Cerebellar cortex (tissue), 1 donor: ENCODE measurements around the gene NACC2.
A peak's percentile ranks its signal among the peaks of the same experiment; 100 is the strongest.

Experiments used
- DNase-seq: peaks from one replicate; pipeline ENCODE4 v3.0.0-alpha.2; 2015; ENCODE audit warnings: low spot score

NACC2 gene

DNA sequence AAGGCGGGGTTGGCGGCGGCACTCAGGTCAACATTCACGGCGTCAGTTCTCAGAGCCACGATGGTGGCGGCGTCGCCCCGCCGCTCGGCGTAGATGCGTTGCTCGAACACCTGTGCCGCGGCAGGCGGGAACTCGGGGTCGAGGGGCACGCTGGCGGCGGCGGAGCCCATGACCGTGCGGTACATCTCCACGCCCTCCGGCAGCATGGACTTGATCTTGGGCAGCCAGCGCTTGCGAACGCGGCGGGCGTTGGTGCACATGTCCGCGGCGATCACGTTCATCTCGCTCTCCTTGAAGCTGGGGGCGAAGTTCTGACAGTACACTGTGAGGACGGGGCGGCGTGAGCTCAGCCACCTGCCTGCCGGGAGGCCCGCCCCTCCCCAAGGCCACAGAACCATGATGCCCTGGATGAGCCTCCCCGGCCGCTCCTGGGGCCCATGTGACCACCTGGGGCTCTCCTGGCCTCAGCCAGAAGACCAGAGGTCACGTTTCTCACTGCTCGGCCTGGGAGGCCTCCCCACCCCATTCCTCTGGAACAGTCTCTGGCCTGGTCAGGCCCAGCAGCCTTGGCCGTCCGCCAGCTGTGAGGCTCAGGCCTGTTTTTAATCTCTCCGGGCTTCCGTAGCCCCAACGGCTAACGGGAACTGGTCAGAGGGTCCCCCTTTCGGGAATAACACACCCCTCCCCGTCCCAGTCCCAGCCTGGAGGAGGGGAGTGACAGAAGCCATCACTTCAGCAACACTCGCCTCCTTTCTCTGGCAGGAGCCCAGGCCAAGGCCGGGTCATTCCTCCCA lies 83.2 kb downstream of the NACC2 start:
- no peak for DNase-seq

DNA sequence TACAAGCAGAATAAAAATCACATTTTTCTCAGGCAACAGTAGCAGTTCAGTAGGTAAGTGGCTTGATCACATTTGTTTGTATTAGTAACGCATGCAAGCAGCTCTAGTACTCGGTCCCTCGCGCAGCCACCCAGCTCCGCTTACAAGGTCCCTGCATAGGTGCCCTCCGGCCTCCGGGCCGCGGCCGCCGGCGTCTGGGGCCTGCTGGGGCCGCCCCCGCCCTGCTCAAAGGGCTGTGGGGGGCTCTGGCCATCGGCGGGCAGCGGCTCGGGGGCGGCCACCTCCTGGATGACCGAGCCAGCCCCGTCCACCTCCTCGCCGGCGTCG lies 83.8 kb downstream of the NACC2 start:
- no peak for DNase-seq

DNA sequence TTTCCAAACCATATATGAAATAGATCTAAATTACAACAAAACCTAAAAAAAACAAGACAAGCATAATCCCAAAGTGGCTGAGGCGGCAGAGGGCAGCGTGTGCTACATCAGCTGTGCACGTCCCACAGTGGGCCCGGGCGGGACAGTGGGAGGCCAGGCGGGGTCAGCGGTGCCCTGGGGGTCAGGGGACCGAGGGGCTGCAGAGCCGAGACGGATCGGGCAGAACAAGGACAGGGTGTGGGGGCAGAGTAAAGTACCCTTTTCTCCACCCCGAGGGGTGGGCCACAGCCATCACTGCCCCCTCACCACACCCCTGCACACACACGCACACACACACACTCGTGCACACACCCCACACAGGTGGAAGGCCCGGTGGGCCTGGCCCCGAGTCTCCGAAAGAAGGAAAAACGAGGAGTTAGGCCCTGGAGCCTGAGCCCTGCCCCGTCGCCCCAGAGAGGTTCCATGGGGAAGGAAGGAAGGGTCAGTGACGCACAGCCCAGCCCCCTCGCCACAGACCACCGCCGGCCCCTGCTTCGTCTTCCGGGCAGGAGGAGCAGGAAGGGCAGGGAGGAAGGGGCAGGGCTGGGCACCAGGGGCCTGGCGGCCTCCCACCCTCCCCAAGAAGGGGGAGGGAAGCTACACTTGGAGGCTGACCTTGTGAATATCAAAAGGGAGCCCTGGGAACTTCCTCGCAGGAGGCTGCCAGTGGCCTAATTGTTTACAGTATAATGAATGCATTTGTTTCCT lies 84.3 kb downstream of the NACC2 start:
- no peak for DNase-seq

DNA sequence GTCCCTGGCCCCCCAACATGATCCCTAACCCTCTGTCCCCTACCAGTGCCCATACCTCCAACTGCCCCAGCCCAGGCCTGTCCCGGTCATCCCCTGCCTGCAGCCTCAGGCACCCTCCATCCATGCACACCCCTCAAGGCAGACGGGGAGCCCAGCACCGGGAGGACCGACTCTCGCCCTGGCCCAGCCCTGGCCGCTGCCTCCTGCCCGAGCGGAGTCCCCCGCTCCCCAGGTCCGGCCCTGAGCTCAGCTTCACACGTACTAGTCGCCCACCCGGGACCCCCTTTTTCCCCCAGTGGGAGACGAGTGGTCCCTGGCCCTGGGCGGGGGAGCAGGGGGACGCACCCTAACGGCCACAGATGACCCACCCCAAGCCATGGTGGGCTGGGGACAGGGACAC lies 84.9 kb downstream of the NACC2 start:
- no peak for DNase-seq

DNA sequence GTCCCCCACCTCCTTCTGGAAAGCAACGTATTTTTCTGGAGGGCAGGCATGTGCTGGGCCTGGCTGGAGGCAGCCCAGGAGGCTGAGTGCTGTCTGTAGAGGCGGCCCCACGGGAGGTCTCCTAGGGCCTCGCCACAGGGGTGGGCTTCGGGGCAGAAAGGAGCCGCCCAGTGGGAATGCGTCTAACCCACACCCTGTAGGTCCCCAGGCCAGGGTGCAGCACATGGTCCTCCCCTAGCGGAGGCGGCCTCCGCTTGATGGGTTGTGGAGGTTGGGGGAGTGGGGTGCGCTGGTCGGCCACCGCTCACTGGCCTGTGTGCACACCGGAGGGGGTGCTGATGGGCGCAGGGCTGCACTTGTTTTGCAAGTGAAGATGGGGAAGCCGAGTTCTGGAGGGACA lies 85.6 kb downstream of the NACC2 start:
- DNase-seq = no peak

DNA sequence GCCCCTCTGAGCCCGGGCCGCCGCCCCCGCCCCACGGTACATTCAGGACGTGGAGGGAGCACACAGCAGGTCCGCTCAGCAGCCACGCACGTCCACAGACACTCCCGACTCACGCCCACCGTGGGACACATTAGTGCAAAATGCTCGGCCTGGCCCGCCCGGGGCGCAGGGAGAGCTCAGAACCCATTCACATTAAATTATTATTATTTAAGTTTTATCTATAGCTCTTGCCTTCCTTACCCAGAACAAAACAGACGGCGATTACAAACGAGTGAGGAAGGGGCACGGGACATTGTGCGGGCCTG lies 86.4 kb downstream of the NACC2 start:
- DNase-seq = no peak

DNA sequence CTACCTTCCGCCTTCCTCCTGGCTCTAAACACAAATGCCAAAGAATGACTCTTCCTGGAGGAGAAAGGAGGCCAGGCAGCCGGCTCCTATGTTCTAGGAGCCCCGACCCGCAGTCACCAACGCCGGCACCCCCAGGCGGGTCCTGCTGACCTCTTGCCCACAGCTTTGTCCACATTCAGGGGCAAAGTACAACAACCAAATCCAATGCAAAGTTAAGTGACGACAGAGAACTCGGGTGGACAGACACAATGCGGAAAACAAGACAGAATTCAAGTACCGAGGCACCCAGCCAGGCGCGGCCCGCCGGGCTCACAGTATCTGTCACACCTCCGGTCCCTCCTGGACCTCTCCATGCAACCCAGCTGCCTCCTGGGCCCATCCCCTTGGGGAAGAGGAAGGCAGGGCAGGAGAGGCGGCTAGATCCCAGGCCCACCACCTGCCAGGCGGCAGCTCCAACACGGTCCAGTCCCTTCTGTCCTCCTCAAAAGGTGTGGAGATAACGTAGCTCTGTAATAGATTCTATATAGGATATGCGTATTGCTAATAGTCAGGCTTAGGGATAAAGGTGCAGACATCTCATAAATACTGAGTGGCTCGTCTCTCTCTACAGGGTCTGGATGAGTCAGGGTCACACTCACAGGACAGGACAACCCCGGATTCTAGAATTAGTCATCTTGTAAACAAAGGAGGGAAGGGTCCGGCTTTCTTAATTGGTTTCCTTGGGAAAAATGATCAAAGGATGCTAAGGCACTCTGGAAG lies 87.0 kb downstream of the NACC2 start:
- no peak for DNase-seq

DNA sequence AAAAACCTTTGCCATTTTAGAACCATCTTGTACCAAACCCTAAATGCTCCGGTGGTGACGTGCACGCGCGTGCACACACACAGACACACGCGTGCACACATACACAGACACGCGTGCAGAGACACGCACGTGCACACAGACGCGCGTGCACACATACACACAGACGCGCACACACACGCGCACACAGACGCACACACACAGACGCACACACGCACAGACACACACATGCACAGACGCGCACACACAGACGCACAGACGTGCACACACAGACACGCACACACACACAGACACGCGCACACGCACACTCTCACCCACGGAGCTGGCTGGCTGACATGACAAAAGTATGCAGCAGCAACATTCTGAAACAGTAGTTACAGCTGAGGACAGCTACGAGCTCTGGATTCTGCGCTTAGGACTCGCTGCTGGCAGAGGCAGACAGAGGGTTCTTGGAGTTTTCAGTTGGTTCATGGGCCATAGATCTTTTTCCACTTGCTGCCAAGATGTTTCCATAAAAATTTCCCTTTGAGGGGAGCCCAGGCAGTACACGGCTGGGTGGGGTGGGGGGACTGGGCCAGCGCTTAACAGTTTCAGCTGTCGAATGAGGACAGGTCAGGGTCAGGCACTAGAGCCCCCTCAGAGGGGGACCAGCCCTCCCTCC lies 87.7 kb downstream of the NACC2 start:
- DNase-seq = no peak

DNA sequence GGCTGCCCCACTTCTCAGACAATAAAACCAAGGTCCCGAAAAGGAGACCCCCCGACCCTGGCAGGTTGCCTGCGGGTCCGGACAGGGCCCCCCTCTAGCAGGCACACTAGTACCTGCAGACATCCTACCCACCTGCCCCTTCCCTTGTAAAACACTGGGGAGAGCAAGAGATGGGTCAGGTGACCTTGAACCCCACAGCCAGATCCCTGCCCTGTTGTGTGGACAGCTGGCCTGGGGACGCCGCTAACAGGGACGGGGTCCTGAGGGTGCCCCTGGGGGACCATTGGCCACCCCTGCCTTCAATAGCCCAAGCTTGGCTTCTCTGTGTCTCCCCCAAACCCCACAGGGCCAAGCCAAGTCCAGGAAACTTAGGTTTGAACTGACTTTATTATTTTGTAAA lies 88.9 kb downstream of the NACC2 start:
- no peak for DNase-seq

DNA sequence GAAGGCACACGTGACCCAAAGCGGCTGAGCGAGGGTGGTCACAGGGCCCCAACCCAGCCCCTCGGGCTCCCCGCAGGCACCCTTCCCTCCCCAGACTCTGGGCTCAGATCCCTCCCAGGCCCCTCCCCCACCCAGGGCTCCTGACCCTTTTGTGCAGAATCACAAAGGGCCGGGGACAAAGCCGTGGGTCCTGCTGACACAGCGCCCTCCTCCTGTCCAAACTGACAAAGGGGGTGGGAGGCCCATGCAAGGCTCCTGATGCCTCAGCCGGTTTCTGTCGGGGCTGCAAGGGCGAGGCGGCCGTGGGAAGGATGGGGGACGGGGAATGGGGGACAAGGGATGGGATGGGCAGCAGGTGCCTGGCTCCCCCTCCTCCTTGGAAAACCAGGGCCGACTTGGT lies 90.4 kb downstream of the NACC2 start:
- DNase-seq = no peak

DNA sequence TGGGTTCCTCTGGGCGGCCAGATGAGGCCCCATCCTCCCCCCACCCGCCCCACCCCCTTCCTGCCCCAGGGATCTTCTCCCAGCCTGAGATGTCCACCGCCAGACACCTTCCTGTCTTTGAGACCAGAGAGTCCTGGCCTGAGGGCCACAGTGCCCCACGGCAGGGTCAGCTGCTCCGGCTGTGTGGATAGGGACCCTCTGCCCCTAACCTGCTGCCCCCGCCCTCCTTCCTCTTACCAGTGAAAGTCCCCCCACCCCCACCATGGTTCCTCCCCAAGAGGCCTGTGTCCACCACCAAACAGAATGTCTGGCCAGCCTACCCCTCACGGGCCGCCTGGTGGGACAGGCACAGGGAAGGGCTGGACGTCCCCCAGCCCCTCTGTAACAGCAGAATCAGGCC lies 90.9 kb downstream of the NACC2 start:
- DNase-seq = no peak

DNA sequence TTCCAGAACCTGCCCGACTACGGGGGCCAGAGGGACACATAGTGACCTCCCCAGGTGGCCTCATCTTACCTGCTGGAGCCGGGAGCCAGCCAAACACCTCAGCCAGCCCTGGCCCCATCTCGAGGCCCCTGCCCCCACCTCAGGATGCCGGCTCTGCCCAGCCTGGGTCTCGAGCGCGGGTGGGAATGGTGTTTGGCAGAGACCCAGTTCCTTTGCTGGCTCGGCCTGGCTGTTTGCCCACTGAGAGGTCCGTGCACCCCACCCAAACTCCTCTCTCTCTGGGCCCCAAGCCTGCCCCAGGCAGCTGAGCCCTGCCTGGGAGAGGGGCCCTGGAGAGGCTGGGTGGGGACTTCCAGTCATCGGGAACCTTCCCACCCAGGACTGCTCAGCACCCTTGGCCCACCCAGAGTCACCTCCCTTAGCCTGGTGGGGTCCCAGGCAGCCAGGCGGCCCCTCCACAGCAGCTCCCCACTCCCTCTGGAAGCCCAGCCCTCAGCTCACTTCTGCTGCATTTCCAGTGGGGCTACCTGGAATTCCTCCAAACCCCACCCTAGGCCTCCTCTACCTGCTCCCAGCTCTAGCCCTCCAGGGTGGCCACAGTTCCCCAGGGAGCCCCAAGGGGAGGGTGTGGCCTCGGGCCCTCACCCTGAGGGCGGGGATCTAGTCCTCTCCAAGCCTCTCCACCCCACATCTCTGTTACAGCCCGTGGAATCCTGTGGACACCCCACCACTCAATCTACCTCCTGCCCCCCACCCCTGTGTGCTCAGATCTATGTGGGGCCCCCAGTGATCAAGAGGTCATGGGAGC lies 91.5 kb downstream of the NACC2 start:
- DNase-seq = no peak

DNA sequence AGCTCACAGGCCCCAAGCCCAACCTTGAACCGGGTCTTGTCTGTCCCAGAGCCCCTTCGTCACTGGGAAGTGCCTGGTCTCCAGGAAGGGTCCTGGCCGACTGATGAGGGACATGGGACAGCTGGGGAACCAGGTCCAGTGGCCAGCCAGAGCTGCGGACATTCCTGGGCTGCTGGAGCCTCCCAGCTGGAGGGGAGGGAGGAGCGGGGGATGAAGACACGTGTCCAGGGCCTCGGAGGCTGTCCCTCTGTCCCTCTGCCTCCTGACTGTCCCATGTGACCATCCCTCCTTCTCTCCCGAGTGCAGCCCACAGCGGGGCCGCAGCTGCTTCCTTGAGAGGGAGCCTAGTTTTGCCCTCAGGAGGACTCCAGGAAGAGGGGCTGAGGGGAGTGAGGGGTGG lies 92.2 kb downstream of the NACC2 start:
- DNase-seq = no peak

DNA sequence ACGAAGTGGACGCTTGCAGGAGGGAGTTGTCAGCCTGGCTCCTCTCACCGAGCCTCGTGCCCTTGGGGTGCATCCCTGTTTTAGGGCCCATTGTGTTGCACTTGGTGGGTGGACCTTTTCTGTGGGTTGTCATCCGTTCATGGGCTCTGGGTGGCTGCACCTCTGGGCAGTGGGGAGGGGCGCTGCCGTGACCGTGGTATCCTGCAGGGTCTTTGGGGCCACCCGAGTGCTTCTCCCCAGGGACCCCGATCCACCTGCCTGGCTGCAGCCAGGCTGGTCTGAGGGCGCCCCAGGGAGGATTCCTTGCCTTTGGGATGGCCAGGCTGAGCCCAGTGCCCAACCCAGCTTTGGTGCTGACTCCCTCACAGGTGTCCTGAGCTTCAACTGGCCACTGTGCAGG lies 92.9 kb downstream of the NACC2 start:
- DNase-seq = no peak

DNA sequence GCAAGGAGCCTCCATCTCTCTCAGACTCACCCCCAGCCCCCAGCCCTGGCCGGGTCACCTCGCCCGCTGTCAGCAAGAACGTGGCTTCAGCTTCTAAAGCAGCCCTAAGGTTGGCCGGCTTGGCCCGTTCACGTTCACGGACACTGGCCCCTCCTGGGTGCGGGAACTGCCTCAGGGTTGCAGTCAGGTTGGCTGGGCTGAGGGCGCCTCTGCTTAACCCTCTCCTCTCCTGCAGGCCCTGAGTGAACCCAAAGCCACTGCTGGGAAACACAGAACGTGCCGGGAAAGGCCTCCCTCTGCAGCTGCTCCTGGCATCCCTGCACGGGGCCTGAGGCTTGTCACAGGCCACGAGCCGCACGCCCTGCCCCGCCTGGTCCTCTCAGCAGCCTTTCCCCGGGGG lies 93.9 kb downstream of the NACC2 start:
- no peak for DNase-seq

DNA sequence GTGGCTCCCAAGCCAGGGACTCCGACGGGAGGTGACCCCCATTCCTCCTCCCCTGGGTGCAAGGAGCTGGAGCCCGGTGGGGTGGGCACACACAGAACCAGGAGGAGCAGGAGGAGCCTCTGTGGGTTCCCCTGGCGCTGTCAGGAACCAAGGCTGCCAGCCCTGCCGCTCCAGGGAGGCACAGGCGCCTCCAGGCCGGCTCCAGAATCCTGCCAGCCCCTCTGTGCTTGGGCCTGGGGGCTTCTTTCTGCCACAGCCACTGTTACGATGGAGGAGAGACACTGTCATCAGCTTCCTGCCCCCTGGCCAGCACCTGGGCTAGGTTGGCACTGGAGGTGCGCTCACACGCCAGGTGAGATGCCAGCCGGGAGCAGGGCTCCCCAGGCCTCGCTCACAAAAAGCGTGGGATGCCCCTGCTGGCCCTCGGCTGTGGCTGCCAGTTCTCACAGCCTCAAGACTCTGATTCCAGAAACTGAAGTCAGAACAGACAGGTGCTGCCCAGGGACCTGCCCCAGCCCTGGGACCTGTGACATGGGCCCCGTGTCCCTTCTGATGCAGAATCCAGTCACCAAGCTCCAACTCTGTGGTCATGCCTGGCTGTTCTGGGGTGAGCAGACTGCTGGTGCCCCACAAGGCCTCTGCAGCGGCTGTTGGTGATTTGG lies 96.5 kb downstream of the NACC2 start:
- peak; percentile 45 for DNase-seq

DNA sequence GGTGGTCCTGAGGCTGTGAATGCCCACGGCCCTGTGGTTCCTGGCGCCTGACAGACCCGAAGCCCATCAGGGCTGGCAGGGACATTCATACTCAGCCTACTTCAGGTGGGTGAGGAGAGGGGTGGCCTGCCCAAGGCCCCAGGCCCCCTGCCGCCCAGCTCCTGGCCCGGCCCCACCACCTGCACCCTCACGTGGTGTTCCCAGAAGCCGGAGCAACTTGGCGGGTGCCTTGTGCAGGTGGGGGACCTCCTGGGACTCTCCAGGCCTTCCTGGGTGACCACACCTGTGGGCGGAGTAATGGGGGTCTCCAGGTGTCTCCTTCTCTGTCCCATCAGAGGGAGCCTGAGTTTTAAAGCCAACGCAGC lies 97.1 kb downstream of the NACC2 start:
- no peak for DNase-seq

DNA sequence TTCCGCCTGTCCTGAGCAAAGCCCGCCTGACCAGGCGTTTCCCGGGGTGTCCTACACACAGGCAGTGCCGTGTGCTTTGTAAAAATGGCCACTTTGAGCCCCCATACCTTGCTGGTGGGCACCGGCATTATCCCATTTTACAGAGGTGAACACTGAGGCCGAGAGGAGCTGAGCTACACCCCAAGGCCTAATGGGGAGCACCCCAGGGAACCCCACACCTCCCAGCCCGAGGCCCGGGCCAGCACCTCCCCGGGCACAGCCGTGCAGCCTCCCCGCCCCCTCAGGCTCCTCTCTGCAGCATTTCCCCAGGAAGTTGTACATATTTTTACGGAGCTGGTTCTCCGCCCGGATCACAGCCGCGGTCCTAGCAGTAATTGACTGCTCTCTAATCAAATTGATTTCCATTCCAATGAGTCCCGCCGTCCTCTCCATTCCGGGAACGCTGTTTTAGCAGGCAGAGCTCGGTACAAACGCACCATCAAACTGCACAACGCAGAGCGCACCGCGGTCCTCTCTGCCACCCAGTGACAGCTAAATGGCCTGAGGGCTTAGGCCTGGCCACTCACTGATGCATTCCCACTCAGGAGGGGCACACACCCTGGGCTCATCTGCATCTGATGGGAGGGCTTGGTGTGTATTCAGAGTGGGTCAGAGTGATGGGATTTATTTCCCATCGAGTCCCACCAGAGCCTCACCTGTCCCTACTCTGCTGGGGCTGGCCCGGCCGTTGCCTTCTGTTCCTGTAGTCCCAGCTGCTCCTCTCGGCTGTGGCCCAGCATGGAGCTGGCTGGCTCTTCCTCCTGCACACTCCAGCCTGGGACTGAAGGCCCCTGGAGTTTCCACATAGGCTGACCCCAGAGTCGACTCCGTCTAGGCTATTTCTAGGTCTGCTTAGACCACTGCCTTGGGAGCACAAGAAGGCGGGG lies 97.7 kb downstream of the NACC2 start:
- DNase-seq = peak; percentile 88

DNA sequence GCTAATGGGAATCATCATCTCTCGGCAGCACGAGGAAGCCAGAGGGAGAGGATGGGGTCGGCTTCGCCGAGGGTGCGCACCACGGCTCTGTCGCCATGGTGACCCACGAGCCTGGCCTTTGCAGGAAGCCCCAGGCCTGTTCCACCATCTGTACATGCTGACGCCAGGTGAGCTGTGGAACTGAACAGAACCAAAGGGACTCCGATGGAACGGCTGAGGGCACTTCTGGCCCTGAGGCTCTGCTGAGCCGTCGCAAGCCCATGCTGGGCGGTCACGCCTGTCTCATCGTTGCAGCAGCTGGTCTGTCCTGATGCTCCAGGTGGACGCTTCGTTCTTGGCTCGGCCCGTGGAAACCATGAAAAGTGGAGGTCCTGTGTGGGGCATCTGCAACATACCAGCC lies 99.3 kb downstream of the NACC2 start:
- no peak for DNase-seq

DNA sequence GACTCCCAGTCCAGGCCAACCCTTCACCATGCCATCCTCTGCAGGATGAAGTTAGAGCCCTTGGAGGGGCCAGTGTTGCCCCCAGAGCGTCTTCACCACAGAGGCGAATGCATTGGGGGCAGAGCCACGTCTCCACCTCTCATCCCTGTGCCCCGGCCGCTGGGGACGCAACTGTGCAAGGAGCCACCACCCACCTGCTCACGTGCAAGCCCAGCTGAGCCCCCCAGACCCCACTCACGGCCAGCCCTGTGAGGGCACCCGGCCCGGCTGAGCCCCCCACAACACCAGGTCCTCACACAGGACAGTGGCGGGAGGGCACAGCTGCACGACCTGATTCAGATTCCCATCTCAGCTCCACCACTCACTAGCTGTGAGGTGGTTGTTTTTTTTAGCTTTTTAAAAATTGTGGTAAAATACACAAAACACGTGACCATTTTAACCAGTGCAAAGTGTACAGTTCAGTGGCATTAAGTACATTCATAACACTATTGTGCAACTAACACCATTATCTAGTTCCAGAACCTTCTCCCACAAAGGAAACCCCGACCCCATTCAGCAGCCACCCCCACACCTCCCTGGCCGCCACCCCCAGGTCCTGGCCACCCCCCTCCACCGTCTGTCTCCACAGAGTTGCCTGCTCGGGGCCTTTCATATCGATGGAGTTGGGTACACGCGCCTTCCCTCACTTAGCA lies 100.4 kb downstream of the NACC2 start:
- no peak for DNase-seq
